ENCODE results near the gene ATF5.

The ATF5 gene

DNA sequence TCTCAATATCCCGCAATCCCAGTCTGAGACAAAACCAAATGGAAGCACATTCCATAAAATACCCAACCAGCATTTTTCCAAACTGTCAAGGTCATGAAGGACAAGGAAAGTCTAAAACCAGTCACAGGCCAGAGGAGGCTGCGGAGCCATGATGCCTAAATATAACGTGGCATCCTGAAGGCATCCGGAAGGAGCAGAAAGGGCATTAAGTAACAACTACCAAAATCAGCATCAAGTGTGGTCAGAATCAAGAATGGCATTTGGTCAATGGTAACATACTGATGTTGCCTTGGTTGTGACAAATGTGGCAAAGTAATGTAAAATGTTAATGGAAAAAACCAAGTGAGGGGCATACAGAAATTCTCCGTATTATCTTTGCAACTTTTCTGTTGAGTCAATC is 3.5 kb upstream of the ATF5 start:
- no peak overlapping the region for H3K4me3 ChIP-seq (ENCODE audit: low read depth, low read length)
- TF ChIP-seq, protein P1, sequence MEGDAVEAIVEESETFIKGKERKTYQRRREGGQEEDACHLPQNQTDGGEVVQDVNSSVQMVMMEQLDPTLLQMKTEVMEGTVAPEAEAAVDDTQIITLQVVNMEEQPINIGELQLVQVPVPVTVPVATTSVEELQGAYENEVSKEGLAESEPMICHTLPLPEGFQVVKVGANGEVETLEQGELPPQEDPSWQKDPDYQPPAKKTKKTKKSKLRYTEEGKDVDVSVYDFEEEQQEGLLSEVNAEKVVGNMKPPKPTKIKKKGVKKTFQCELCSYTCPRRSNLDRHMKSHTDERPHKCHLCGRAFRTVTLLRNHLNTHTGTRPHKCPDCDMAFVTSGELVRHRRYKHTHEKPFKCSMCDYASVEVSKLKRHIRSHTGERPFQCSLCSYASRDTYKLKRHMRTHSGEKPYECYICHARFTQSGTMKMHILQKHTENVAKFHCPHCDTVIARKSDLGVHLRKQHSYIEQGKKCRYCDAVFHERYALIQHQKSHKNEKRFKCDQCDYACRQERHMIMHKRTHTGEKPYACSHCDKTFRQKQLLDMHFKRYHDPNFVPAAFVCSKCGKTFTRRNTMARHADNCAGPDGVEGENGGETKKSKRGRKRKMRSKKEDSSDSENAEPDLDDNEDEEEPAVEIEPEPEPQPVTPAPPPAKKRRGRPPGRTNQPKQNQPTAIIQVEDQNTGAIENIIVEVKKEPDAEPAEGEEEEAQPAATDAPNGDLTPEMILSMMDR (IDR thresholded peaks at IDR 0.05; ENCODE audit: low read depth, low read length): no peak

DNA sequence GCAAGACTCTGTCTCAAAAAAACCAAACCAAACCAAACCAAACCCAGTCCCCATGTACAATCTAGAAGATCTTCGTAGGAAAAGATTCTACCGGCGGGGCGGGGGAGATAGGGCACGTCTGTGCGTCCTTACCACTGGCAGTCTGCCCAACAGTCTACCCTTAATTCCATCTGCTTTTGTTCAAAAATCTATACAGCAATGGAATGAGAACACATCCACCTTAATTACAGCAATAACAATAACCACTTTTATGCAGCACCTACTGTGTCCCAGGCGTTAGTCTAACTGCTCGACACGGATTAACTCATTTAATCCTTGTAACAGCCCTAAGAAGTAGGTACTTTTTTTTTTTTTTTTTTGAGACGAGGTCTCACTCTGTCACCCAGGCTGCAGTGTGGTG is 2.5 kb upstream of the ATF5 start:
- no peak overlapping the region for H3K4me3 ChIP-seq (ENCODE audit: low read depth, low read length)
- TF ChIP-seq, protein P1 (IDR thresholded peaks at IDR 0.05; ENCODE audit: low read depth, low read length): no peak

GRCh38 chr19:49927526-49928264 is 1.3 kb upstream of the ATF5 start:
- H3K4me3 ChIP-seq (ENCODE audit: low read depth, low read length): peak overlapping the region; percentile 89
- TF ChIP-seq, protein P1 (IDR thresholded peaks at IDR 0.05; ENCODE audit: low read depth, low read length): no peak

- H3K4me3 ChIP-seq (ENCODE audit: low read depth, low read length): peak overlapping the region; percentile 89
- TF ChIP-seq, protein P1 (IDR thresholded peaks at IDR 0.05; ENCODE audit: low read depth, low read length): no peak
Observed at GRCh38 chr19:49929611-49930482, 842 bp downstream of the ATF5 start.

DNA sequence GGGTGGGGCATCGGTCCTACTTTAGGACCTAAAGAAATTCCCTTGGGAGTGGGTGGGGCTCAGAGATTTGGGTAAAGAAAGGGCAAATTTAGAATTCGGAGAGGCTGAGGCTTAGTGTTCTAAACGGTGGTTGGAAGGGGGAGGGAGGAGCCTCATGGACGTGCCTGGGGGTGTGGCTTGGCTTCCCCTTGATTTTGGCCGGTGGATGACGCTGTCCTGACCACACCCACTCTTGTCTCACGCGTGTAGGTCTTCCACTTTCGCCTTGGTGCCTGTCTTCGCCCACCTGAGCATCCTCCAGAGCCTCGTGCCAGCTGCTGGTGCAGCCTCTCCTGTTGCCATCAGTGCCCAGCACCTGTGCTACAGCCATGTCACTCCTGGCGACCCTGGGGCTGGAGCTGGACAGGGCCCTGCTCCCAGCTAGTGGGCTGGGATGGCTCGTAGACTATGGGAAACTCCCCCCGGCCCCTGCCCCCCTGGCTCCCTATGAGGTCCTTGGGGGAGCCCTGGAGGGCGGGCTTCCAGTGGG is 1.5 kb downstream of the ATF5 start:
- no peak overlapping the region; the same call in 1 of the 2 replicates for H3K4me3 ChIP-seq (ENCODE audit: low read depth, low read length)
- TF ChIP-seq, protein P1 (IDR thresholded peaks at IDR 0.05; ENCODE audit: low read depth, low read length): no peak

DNA sequence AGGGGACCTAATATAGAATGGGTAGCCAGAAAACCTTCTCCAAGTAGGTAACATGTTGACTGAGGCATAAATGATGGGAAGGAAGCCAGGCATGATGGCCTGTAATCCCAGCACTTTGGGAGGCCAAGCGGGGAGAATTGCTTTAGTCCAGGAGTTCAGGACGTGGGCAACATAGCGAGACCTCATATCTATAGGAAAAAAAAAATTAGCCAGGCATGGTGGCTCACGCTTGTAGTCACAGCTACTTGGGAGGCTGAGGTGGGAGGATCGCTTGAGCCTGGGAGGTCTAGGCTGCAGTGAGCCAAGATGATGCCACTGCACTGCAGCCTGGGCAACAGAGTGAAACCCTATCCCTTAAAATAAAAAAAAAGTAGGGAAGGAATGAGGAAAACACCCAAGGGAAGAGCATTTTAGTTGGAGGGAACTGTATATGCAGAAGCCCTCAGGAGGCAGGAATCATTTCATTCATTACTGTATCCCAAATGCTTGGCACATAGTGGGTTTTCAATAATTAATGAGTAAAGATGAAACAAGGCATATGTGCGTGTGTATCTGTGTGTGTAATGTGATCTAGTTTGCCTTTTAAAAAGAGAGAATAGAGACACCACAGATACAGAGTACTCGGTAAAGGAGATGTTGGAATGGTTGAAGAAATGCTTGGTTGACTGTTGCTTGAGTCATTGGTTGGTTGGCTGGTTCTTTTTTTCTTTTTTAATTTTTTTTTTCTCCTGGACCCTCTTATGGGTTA is 2.5 kb downstream of the ATF5 start:
- H3K4me3 ChIP-seq (ENCODE audit: low read depth, low read length): no peak overlapping the region
- TF ChIP-seq, protein P1 (IDR thresholded peaks at IDR 0.05; ENCODE audit: low read depth, low read length): no peak
